ENCODE results near the gene UNC13D. TPM values are rescaled to one million over a fixed set of nuclear protein-coding genes. Genes with fewer than 3 reads are reported as not detected.

Gene UNC13D
- total and polyA plus RNA-seq, 8 donors = 4.7 to 29.0 (median 12.6) TPM

DNA sequence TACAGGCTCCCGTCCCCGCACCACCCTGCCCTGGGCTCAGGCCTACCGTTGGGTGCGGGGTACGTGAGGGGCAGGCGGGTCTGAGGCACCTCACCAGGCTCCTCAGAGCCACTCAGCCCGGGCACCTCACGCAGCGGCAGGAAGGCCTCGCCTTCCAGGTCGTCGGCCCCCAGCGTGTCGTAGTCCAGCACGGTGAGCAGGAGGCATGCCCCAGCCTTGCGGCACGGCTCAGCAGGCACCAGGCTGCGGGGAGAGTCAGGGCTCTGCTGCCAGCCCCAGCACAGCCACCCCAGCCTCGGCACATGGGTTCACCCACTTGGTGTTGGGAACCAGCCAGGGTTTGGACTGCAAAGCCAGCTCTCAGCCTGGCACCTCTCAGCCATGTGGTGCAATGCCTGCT, 15.5 kb downstream of the UNC13D start:
- Histone ChIP-seq H3K4me1 (peaks cover 0 to 8% (median 0%) of the 10 kb centered on the region in 3 donors), H3K27ac (no peak overlapping the region), H3K4me3 (no peak overlapping the region), H3K27me3 (no peaks in the 10 kb centered on the region), H3K36me3 (peaks cover 0 to 5% (median 1%) of the 10 kb centered on the region in 3 donors), H3K9me3 (no peaks in the 10 kb centered on the region)
- 92 to 95% methylated on average over 19 of the region's 19 CpGs for WGBS, 2 donors
- intact Hi-C loops (cut with DNase I) = loop anchor here in 1 of 3 donors (5.0 kb wide), 1 partner anchor 71 kb away; no protein-coding TSS in a partner anchor
- ATAC-seq = no peak
- no peak for FAIRE-seq
- peak in 1 of 6 donors; percentile 81 for DNase-seq
- TF ChIP-seq CTCF (IDR thresholded peaks at IDR 0.05) = no peak

GRCh38 chr17:75828076-75828400, 16.2 kb downstream of the UNC13D start:
- Histone ChIP-seq H3K4me1 (peaks cover 2 to 10% (median 2%) of the 10 kb centered on the region in 3 donors), H3K36me3 (peaks cover 0 to 8% (median 6%) of the 10 kb centered on the region in 3 donors), H3K27ac (peak overlapping the region in 1 of 4 donors; percentile 67), H3K27me3 (no peaks in the 10 kb centered on the region), H3K4me3 (peak overlapping the region in 1 of 4 donors; percentile 13), H3K9me3 (no peaks in the 10 kb centered on the region)
- intact Hi-C loops (cut with DNase I) = loop anchor here in 1 of 3 donors (5.0 kb wide), 1 partner anchor 71 kb away; no protein-coding TSS in a partner anchor
- 71 to 74% methylated on average over 11 of the region's 11 CpGs for WGBS, 2 donors
- no peak for FAIRE-seq
- no peak for TF ChIP-seq CTCF (IDR thresholded peaks at IDR 0.05)
- DNase-seq = no peak
- no peak for ATAC-seq

GRCh38 chr17:75827308-75828075, 16.7 kb downstream of the UNC13D start:
- Histone ChIP-seq H3K9me3 (no peaks in the 10 kb centered on the region), H3K4me3 (peak overlapping the region in 1 of 4 donors; percentile 13), H3K36me3 (peaks cover 0 to 9% (median 6%) of the 10 kb centered on the region in 3 donors), H3K27me3 (no peaks in the 10 kb centered on the region), H3K4me1 (peaks cover 6 to 15% (median 6%) of the 10 kb centered on the region in 3 donors), H3K27ac (peak overlapping the region; percentile 4 to 67 (median 46))
- ATAC-seq = peak; percentile 53 to 78 (median 75)
- no peak for FAIRE-seq
- intact Hi-C loops (cut with DNase I) = loop anchor here in 1 of 3 donors (5.0 kb wide), 1 partner anchor 70 kb away; no protein-coding TSS in a partner anchor
- TF ChIP-seq CTCF (IDR thresholded peaks at IDR 0.05) = peak; percentile 28 to 63 (median 47)
- 22 to 29% methylated on average over 21 of the region's 21 CpGs for WGBS, 2 donors
- DNase-seq = peak in 5 of 6 donors; percentile 51 to 86 (median 74)

DNA sequence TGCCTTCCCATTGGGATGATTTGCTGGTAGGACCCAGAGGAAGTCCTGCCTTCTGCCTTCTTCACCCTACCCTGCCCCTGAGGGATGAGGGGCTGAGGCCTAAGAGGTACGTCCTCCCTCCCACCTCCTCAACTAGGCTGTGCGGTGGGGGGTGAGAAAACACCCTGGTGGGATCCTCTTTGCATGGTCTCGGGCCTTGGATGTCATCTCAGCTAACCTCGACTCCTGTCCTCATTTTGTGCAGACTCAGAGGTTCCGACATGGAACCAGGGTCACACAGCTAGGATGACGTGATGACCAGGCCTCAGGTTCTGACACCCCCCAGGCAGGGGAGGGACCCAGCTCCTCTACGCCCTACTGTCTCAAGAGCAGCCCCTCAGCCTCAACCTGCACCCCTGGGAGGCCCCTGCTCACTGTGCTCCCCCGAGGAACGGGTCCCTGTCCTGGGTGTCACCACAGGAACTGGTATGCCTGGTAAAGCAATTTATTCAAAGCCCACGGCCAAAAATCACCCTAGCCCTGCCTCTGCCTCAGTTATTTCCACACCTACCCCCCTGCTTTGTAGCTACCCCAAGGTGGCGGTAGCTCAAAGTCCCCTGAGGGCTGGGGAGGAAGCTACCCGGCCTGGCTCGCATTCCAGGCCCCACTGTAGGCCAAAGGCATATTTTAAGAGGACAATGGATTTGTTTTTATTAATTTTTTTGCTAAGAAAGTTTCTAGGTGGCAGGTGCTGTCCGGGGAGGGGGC, 17.5 kb downstream of the UNC13D start:
- Histone ChIP-seq H3K36me3 (peaks cover 0 to 9% (median 6%) of the 10 kb centered on the region in 3 donors), H3K9me3 (no peaks in the 10 kb centered on the region), H3K27ac (peak overlapping the region; percentile 4 to 67 (median 46)), H3K4me3 (no peak overlapping the region), H3K4me1 (peaks cover 12 to 23% (median 12%) of the 10 kb centered on the region in 3 donors), H3K27me3 (no peaks in the 10 kb centered on the region)
- intact Hi-C loops (cut with DNase I) = loop anchor here in 1 of 3 donors (5.0 kb wide), 1 partner anchor 69 kb away; no protein-coding TSS in a partner anchor
- ATAC-seq (no peak), FAIRE-seq (no peak), DNase-seq (peak in 3 of 6 donors; percentile 29 to 70 (median 49))
- 79 to 80% methylated on average over 14 of the region's 14 CpGs for WGBS, 2 donors
- no peak for TF ChIP-seq CTCF (IDR thresholded peaks at IDR 0.05)

Data from pancreas (tissue), 10 donors.